Common myeloid progenitor, CD34-positive (primary cell): ENCODE measurements around the gene SETD5.

Experiments used
- CTCF ChIA-PET: fragments of 350-600 bp; sonication (Branson Sonifier 250); formaldehyde crosslinking; loops from one replicate; lab custom pipeline; 2021; ENCODE audit warnings: antibody characterized with exemption; lab: Charles Lee
- POLR2A ChIA-PET: fragments of 350-600 bp; sonication (Branson Sonifier 250); formaldehyde crosslinking; loops from one replicate; lab custom pipeline; 2021; ENCODE audit warnings: antibody characterized with exemption; lab: Charles Lee
- DNase-seq, 3 donors: peaks; one replicate each; pipeline versions ENCODE4 v3.0.0 to v3.0.0-alpha.2; 2013
- H3K27ac ChIP-seq, 2 experiments: 1 replicate in 1 of 2; 2 replicates in 1 of 2; pipeline ENCODE4 v1.7.0; 2013; ENCODE audit warnings: inconsistent platforms in 2 of 2, low read length in 2 of 2, mild to moderate bottlenecking in 2 of 2, low read depth in 1 of 2, moderate library complexity in 1 of 2; ENCODE audit not compliant: severe bottlenecking in 2 of 2, insufficient read depth in 1 of 2, poor library complexity in 1 of 2
- H3K27me3 ChIP-seq, 5 experiments: replicated peaks in 2 of 5; 1 replicate in 3 of 5; 2 replicates in 2 of 5; pipeline versions ENCODE4 v1.6.1 to v1.7.0; 2013; ENCODE audit warnings: low read length in 4 of 5, mild to moderate bottlenecking in 2 of 5, moderate library complexity in 2 of 5, inconsistent platforms in 1 of 5; ENCODE audit not compliant: insufficient read depth in 5 of 5, control insufficient read depth in 4 of 5
- H3K36me3 ChIP-seq, 4 experiments: 1 replicate in 2 of 4; 2 replicates in 2 of 4; pipeline versions ENCODE4 v1.6.1 to v1.7.0; 2013; ENCODE audit warnings: low read length in 3 of 4, control low read depth in 1 of 4, mild to moderate bottlenecking in 1 of 4; ENCODE audit not compliant: control insufficient read depth in 4 of 4, insufficient read depth in 4 of 4
- H3K4me1 ChIP-seq, 4 experiments: 1 replicate in 3 of 4; 2 replicates in 1 of 4; pipeline versions ENCODE4 v1.6.1 to v1.7.1; 2013; ENCODE audit warnings: low read length in 3 of 4, mild to moderate bottlenecking in 3 of 4, control low read depth in 1 of 4, inconsistent platforms in 1 of 4, moderate library complexity in 1 of 4; ENCODE audit not compliant: control insufficient read depth in 4 of 4, insufficient read depth in 4 of 4; ENCODE audit errors: control extremely low read depth in 1 of 4
- H3K4me3 ChIP-seq, 7 experiments: 1 replicate in 4 of 7; 2 replicates in 3 of 7; pipeline versions ENCODE4 v1.5.1 to v1.7.0; 2013; ENCODE audit warnings: mild to moderate bottlenecking in 7 of 7, low read length in 6 of 7, moderate library complexity in 6 of 7, inconsistent platforms in 2 of 7, low read depth in 2 of 7, control low read depth in 1 of 7; ENCODE audit not compliant: insufficient read depth in 4 of 7, control insufficient read depth in 1 of 7; ENCODE audit errors: extremely low read depth in 1 of 7
- H3K9me3 ChIP-seq, 5 experiments: 1 replicate in 4 of 5; 2 replicates in 1 of 5; pipeline versions ENCODE4 v1.6.1 to v1.7.1; 2013; ENCODE audit warnings: low read length in 4 of 5, mild to moderate bottlenecking in 2 of 5, inconsistent platforms in 1 of 5, low read depth in 1 of 5, moderate library complexity in 1 of 5; ENCODE audit not compliant: control insufficient read depth in 4 of 5, insufficient read depth in 2 of 5; ENCODE audit errors: control extremely low read depth in 1 of 5
- WGBS: methylation state at CpG from one replicate; pipeline ENCODE4 v1.1.5; 2013; ENCODE audit not compliant: insufficient coverage; 5-methylcytosine and 5-hydroxymethylcytosine counted together

Gene SETD5

GRCh38 chr3:9450126-9450525 is 52.7 kb downstream of the SETD5 start:
- ChIA-PET POLR2A (no interaction called here), CTCF (interaction anchor here (0.8 to 1.5 kb wide), 3 partner anchors 9 to 15 kb away, joined by 3 to 4 read pairs (median 3); no protein-coding TSS in a partner anchor)
- H3K36me3 ChIP-seq, result peaks cover 40 to 80% (median 62%) of the 10 kb centered on the region in 4 experiments
- no peak for DNase-seq
- no peaks in the 10 kb centered on the region for H3K4me1 ChIP-seq
- H3K27me3 ChIP-seq, result no peaks in the 10 kb centered on the region
- no peak overlapping the region for H3K4me3 ChIP-seq
- 80% methylated on average over 1 of the region's 1 CpG for WGBS
- no peaks in the 10 kb centered on the region for H3K9me3 ChIP-seq
- peak overlapping the region in 1 of 2 experiments; percentile 44 for H3K27ac ChIP-seq

GRCh38 chr3:9450991-9451390 is 53.6 kb downstream of the SETD5 start:
- Histone ChIP-seq H3K36me3 (peaks cover 40 to 82% (median 62%) of the 10 kb centered on the region in 4 experiments), H3K27ac (peak overlapping the region in 1 of 2 experiments; percentile 44), H3K27me3 (no peaks in the 10 kb centered on the region), H3K4me3 (no peak overlapping the region), H3K4me1 (no peaks in the 10 kb centered on the region), H3K9me3 (no peaks in the 10 kb centered on the region)
- CTCF ChIA-PET, result interaction anchor here (1.1 to 1.5 kb wide), 3 partner anchors 10 to 98 kb away, joined by 3 to 4 read pairs (median 4); no protein-coding TSS in a partner anchor
- POLR2A ChIA-PET, result interaction anchor here (1.0 kb wide), 1 partner anchor 12 kb away, joined by 3 read pairs; no protein-coding TSS in a partner anchor
- DNase-seq, result no peak
- WGBS, result no CpG with 5 or more reads among the region's 2 CpGs

DNA sequence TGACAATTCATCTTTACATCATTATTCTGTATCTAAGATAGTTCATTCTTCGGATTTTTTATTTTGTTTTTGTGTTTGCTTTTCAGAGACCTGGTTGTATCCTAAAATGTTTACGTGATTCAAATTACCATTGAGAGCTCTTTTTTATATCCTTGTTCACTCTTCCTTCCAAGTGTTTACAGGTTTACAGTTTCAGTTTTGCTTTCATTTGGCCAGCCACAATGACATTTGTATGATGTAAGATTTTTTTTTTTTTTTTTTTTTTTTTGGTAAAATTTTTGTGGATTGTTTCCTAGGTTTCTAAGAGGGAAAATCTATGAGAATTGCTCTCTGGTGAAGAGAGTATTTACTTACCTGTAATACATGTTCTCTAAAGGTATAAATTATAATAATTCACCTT is 55.0 kb downstream of the SETD5 start:
- peaks cover 38 to 76% (median 52%) of the 10 kb centered on the region in 4 experiments for H3K36me3 ChIP-seq
- H3K4me3 ChIP-seq, result no peak overlapping the region
- peak overlapping the region in 1 of 2 experiments; percentile 21 for H3K27ac ChIP-seq
- H3K27me3 ChIP-seq, result no peaks in the 10 kb centered on the region
- ChIA-PET CTCF (interaction anchor here (0.7 to 1.2 kb wide), 3 partner anchors 10 to 38 kb away, joined by 3 read pairs; no protein-coding TSS in a partner anchor), POLR2A (interaction anchor here (0.7 kb wide), 2 partner anchors 14 to 340 kb away, joined by 3 to 5 read pairs; no protein-coding TSS in a partner anchor)
- H3K4me1 ChIP-seq, result no peaks in the 10 kb centered on the region
- WGBS, result no CpG with 5 or more reads among the region's 2 CpGs
- no peaks in the 10 kb centered on the region for H3K9me3 ChIP-seq
- DNase-seq, result peak; percentile 14 to 63 (median 58)

GRCh38 chr3:9455596-9456131 is 58.2 kb downstream of the SETD5 start:
- Histone ChIP-seq H3K4me1 (no peaks in the 10 kb centered on the region), H3K36me3 (peaks cover 14 to 67% (median 43%) of the 10 kb centered on the region in 4 experiments), H3K27me3 (no peaks in the 10 kb centered on the region), H3K27ac (no peak overlapping the region), H3K9me3 (no peaks in the 10 kb centered on the region), H3K4me3 (no peak overlapping the region)
- no peak for DNase-seq
- CTCF ChIA-PET, result interaction anchor here (1.3 to 1.8 kb wide), 2 partner anchors 11 to 49 kb away, joined by 4 to 5 read pairs; no protein-coding TSS in a partner anchor
- POLR2A ChIA-PET, result no interaction called here
- WGBS, result no CpG with 5 or more reads among the region's 1 CpG

DNA sequence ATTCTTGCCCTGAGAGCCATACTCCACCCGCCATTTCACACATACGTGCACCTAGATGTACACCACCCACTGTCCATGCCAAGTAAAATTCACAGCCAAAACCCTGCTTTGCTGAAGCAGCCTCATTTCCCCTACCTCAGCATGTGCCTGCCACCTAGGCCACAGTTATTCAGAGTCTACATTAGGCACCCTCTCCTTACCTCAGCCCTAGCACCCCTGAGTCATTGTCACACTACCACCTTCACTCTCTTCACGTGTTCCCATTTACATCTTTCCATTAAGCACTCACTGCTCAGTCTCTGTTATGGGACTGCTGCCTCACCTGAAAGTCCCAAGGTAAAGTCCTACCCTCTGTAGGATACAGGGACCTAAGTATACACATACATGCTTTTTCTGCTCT is 70.0 kb downstream of the SETD5 start:
- H3K4me3 ChIP-seq, result no peak overlapping the region
- DNase-seq, result no peak
- no peak overlapping the region for H3K27ac ChIP-seq
- H3K4me1 ChIP-seq, result no peaks in the 10 kb centered on the region
- ChIA-PET POLR2A (no interaction called here), CTCF (interaction anchor here (2.1 kb wide), 1 partner anchor 9 kb away, joined by 6 read pairs; no protein-coding TSS in a partner anchor)
- H3K9me3 ChIP-seq, result no peaks in the 10 kb centered on the region
- no peaks in the 10 kb centered on the region for H3K27me3 ChIP-seq
- H3K36me3 ChIP-seq, result peaks cover 37 to 90% (median 82%) of the 10 kb centered on the region in 4 experiments
- 100% methylated on average over 3 of the region's 3 CpGs for WGBS

- no peak overlapping the region for H3K27ac ChIP-seq
- H3K36me3 ChIP-seq, result peaks cover 41 to 91% (median 85%) of the 10 kb centered on the region in 4 experiments
- no peaks in the 10 kb centered on the region for H3K9me3 ChIP-seq
- WGBS, result 100% methylated on average over 3 of the region's 7 CpGs
- DNase-seq, result no peak
- H3K27me3 ChIP-seq, result no peaks in the 10 kb centered on the region
- no peak overlapping the region for H3K4me3 ChIP-seq
- ChIA-PET CTCF (no interaction called here), POLR2A (no interaction called here)
- H3K4me1 ChIP-seq, result no peaks in the 10 kb centered on the region
These were observed 71.0 kb downstream of the SETD5 start for GRCh38 chr3:9468460-9468859.

DNA sequence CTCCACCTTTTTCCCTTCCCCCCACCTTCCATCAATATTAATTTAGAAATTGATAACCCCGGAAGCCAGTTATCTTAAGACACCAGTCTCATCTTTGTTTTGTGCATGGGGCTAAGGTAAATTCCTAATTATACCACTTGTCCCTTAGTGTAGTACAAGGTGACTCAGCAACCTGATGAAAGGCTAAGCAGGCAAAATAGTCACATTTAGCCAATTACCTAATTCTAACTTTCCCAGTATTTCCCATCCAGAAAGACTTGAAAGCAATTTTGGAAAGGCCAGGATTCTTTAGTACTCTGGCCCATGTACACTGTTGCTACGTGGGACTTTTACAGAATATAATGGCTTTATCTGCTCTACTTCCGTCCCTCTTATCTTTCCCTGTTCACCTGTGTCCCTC is 72.6 kb downstream of the SETD5 start:
- Histone ChIP-seq H3K4me3 (no peak overlapping the region), H3K9me3 (no peaks in the 10 kb centered on the region), H3K27me3 (no peaks in the 10 kb centered on the region), H3K27ac (no peak overlapping the region), H3K36me3 (peaks cover 46 to 93% (median 85%) of the 10 kb centered on the region in 4 experiments), H3K4me1 (no peaks in the 10 kb centered on the region)
- ChIA-PET CTCF (no interaction called here), POLR2A (no interaction called here)
- no peak for DNase-seq
- 100% methylated on average over 2 of the region's 3 CpGs for WGBS
